ENCODE measurements around the gene LRRC61.

Gene LRRC61

DNA sequence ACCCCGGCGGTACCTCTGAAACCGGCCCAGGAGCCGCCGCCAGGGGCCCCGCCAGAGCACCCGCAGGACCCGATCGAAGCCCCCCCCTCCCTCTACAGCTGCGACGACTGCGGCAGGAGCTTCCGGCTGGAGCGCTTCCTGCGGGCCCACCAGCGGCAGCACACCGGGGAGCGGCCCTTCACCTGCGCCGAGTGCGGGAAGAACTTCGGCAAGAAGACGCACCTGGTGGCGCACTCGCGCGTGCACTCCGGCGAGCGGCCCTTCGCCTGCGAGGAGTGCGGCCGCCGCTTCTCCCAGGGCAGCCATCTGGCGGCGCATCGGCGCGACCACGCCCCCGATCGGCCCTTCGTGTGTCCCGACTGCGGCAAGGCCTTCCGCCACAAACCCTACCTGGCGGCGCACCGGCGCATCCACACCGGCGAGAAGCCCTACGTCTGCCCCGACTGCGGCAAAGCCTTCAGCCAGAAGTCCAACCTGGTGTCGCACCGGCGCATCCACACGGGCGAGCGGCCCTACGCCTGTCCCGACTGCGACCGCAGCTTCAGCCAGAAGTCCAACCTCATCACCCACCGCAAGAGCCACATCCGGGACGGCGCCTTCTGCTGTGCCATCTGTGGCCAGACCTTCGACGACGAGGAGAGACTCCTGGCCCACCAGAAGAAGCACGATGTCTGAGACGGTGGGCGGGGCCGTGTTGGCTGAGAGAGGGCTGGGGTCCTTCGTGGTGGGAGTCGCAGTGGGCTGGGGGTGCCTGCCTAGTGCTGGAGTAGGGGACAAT lies 49.3 kb downstream of the LRRC61 start:
- ChIA-PET POLR2A (no interaction called here), CTCF (interaction anchor here (1.5 kb wide), 1 partner anchor 14 kb away, joined by 5 read pairs; no protein-coding TSS in a partner anchor)
- DNase-seq (ENCODE audit: extremely low spot score), result no peak
- TF ChIP-seq, protein P1, sequence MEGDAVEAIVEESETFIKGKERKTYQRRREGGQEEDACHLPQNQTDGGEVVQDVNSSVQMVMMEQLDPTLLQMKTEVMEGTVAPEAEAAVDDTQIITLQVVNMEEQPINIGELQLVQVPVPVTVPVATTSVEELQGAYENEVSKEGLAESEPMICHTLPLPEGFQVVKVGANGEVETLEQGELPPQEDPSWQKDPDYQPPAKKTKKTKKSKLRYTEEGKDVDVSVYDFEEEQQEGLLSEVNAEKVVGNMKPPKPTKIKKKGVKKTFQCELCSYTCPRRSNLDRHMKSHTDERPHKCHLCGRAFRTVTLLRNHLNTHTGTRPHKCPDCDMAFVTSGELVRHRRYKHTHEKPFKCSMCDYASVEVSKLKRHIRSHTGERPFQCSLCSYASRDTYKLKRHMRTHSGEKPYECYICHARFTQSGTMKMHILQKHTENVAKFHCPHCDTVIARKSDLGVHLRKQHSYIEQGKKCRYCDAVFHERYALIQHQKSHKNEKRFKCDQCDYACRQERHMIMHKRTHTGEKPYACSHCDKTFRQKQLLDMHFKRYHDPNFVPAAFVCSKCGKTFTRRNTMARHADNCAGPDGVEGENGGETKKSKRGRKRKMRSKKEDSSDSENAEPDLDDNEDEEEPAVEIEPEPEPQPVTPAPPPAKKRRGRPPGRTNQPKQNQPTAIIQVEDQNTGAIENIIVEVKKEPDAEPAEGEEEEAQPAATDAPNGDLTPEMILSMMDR (IDR thresholded peaks at IDR 0.05; ENCODE audit: control extremely low read depth, extremely low read depth, low read depth, missing control alignments), result no peak

DNA sequence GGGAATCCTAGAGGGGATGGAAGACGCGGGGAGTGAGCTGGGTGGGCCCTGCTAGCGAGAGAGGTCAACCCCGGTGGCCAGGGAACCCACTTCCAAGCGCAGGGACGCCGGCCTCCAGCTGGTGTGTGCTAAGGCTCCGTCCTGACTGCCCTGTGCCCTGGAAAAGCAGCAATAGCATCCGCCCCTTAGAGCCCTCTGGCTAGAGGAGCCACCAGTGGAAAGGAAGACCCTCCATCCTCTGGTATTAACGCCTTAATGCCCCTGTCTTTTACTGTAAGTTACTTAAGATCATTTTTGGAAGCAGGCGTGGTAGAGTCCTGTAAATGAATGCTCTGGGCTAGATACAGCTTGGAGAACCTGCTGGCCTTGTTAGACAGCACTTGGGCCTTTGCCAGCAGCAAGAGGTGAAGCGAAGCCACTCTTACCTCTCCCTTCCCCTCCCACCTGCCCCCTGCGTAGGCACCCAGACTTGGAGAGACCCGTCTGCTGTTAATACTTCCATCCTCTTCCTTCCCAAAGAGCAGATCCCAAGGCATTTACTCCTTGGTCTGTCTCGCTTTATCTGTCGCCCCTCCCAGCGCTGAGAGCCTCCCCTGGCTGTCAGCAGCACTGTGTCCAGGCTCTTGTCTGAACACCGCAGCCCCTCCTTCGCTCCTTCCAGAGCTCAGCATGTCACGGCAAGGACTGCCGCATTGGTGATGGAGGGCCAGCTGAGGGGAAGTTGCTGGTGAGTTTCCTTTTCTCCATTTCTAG lies 50.1 kb downstream of the LRRC61 start:
- no peak for DNase-seq (ENCODE audit: extremely low spot score)
- TF ChIP-seq, protein P1 (IDR thresholded peaks at IDR 0.05; ENCODE audit: control extremely low read depth, extremely low read depth, low read depth, missing control alignments), result no peak
- ChIA-PET POLR2A (interaction anchor here (0.9 to 1.0 kb wide), 2 partner anchors 19 to 36 kb away, joined by 3 read pairs; no protein-coding TSS in a partner anchor), CTCF (interaction anchor here (1.1 to 1.5 kb wide), 3 partner anchors 9 to 17 kb away, joined by 3 to 5 read pairs (median 3); no protein-coding TSS in a partner anchor)

DNA sequence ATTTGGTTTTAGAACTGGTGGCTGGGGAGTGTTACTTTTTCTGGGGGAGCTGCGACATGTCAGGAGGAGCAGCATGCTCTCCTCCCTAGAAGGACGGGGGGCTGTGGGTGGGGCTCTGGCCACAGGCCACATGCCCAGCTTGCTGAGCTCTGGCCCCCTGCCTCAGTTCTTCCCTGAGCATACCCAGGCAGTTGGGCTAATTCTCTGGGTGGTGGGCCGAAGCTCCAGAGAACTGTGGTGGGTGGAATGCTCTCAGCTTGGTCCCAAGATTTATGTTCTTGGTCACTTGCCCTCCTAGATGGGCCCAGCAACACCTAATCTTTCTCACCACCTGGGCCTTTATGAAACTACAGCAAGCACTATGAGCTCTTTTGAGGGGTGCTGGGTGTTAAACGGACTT lies 50.9 kb downstream of the LRRC61 start:
- TF ChIP-seq, protein P1 (IDR thresholded peaks at IDR 0.05; ENCODE audit: control extremely low read depth, extremely low read depth, low read depth, missing control alignments), result no peak
- POLR2A ChIA-PET, result interaction anchor here (0.9 to 1.0 kb wide), 2 partner anchors 19 to 35 kb away, joined by 3 read pairs; no protein-coding TSS in a partner anchor
- DNase-seq (ENCODE audit: extremely low spot score), result no peak
- CTCF ChIA-PET, result interaction anchor here (1.1 to 2.3 kb wide), 7 partner anchors 8 to 59 kb away, joined by 3 to 10 read pairs (median 3); a partner anchor contains a TSS

DNA sequence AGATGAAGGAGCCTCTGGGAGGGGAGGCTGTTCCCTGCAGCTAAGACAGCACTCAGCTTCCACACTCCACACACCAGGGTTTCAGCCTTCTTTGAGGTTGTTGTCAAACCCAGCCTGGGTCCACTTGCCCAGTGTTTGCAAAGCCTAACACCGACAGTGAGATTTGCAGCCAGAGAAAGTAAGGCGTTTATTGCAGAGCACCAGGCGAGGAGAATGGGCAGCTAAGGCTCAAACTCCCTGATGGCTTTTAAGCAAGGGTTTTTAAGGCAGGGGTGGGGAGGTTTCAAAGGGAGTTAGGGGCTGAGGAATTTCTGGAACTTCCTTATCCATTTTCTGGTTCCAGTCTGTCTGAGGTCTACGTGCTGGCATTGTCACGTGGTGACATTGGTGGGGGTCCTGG lies 51.3 kb downstream of the LRRC61 start:
- TF ChIP-seq, protein P1 (IDR thresholded peaks at IDR 0.05; ENCODE audit: control extremely low read depth, extremely low read depth, low read depth, missing control alignments), result no peak
- ChIA-PET POLR2A (interaction anchor here (0.9 kb wide), 1 partner anchor 20 kb away, joined by 3 read pairs; no protein-coding TSS in a partner anchor), CTCF (interaction anchor here (1.1 to 2.3 kb wide), 7 partner anchors 8 to 59 kb away, joined by 3 to 10 read pairs (median 3); a partner anchor contains a TSS)
- no peak for DNase-seq (ENCODE audit: extremely low spot score)

DNA sequence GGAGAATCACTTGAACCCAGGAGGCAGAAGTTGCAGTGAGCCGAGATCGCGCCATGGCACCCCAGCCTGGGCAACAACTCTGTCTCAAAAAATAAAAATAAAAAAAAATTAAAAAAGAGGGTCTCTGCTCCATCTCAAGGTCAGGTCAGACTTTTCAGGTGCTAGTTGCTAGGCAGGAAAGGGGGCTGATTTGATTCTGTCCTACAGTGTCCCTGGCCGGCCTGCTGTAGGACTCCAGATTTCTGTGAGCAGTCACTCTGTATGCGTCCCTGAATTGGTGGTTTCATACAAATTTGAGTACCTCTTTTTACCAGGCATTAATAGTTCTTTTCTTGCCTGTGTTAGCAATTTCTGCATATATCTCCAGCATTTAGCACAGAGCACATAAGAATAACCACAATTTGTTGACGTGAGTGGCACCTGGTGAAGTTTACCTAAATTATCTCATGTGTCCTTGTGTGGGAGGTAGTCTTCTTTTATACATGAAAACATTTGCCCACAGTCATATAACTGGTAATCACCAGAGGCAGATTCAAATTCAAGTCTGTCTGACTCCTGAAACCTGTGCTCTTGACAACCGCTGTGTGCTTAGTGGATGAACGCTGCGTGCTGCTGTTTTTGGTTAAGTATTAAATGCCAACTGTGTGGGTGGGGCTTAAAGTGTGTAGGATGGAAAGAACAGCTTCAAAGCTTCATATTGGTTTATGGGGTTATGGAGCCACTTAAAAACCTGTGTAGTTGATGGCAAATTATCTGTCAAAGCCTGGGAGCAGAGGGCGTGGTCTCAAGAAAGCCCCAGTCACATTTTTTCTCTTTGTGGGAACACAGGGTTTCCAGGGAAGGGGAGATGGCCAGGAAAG lies 52.7 kb downstream of the LRRC61 start:
- ChIA-PET CTCF (interaction anchor here (0.9 to 2.5 kb wide), 5 partner anchors 9 to 46 kb away, joined by 3 to 10 read pairs (median 3); a partner anchor contains a TSS), POLR2A (interaction anchor here (0.6 to 1.3 kb wide), 2 partner anchors 10 to 1378 kb away, joined by 3 read pairs; no protein-coding TSS in a partner anchor)
- TF ChIP-seq, protein P1 (IDR thresholded peaks at IDR 0.05; ENCODE audit: control extremely low read depth, extremely low read depth, low read depth, missing control alignments), result no peak
- no peak for DNase-seq (ENCODE audit: extremely low spot score)
